H1 (cell line): ENCODE results near the gene SLC30A2. TPM values are rescaled to one million over a fixed set of nuclear protein-coding genes. Genes with fewer than 3 reads are reported as not detected.

Experiments used
- CTCF ChIA-PET: fragments of 300-600 bp; sonication (Branson Sonifier 250); formaldehyde crosslinking; loops from one replicate; lab custom pipeline; 2021; ENCODE audit not compliant: partially characterized antibody; lab: Charles Lee
- POLR2A ChIA-PET: fragments of 300-600 bp; sonication (Branson Sonifier 250); formaldehyde crosslinking; loops from one replicate; lab custom pipeline; 2021; ENCODE audit warnings: inconsistent platforms; ENCODE audit not compliant: partially characterized antibody; lab: Charles Lee
- DNase-seq, 2 experiments: peaks; one replicate each; pipeline versions ENCODE4 v3.0.0 to v3.0.0-alpha.2; 2010 to 2022; ENCODE audit warnings: low spot score in 2 of 2, low read depth in 1 of 2, mixed read lengths in 1 of 2
- FAIRE-seq: peaks from 2 replicates; lab custom pipeline; 2011; peaks lifted over from hg19 to GRCh38; lab: Jason Lieb, UNC
- H2AFZ ChIP-seq: 2 replicates; pipeline ENCODE4 v1.8.1; 2012; ENCODE audit warnings: low read length, inconsistent platforms
- H2AK5ac ChIP-seq: 2 replicates; pipeline ENCODE4 v1.6.1; 2013; ENCODE audit warnings: low read depth, low read length
- H2BK120ac ChIP-seq: replicated peaks from 2 replicates; pipeline ENCODE3; 2013; ENCODE audit warnings: low read depth, low read length, inconsistent platforms
- H2BK12ac ChIP-seq: 2 replicates; pipeline ENCODE4 v1.6.1; 2013; ENCODE audit warnings: low read depth, low read length
- H2BK15ac ChIP-seq: 2 replicates; pipeline ENCODE4 v1.6.1; 2013; ENCODE audit warnings: low read length
- H2BK20ac ChIP-seq: 2 replicates; pipeline ENCODE4 v1.6.1; 2013; ENCODE audit warnings: low read length
- H2BK5ac ChIP-seq: 2 replicates; pipeline ENCODE4 v1.6.1; 2013; ENCODE audit warnings: low read depth, low read length
- H3K14ac ChIP-seq: 2 replicates; pipeline ENCODE4 v1.6.1; 2013; ENCODE audit warnings: inconsistent platforms; ENCODE audit not compliant: insufficient read length
- H3K18ac ChIP-seq: 2 replicates; pipeline ENCODE4 v1.6.1; 2013; ENCODE audit warnings: low read length; ENCODE audit errors: extremely low read depth
- H3K23ac ChIP-seq: 2 replicates; pipeline ENCODE4 v1.6.1; 2013; ENCODE audit warnings: inconsistent platforms; ENCODE audit not compliant: insufficient read length
- H3K23me2 ChIP-seq: 2 replicates; pipeline ENCODE4 v1.6.1; 2013; ENCODE audit warnings: low read depth, low read length
- H3K27ac ChIP-seq: 2 replicates; pipeline ENCODE4 v1.6.1; 2011; ENCODE audit warnings: low read depth, low read length, inconsistent platforms
- H3K27me3 ChIP-seq, 4 experiments: replicated peaks in 1 of 4; 1 replicate in 1 of 4; 2 replicates in 3 of 4; pipeline versions ENCODE4 v1.6.1 to v1.8.1; 2011 to 2013; ENCODE audit warnings: low read length in 3 of 4, mild to moderate bottlenecking in 3 of 4, inconsistent platforms in 2 of 4, mixed read lengths in 2 of 4, moderate library complexity in 1 of 4; ENCODE audit not compliant: control insufficient read depth in 3 of 4, insufficient read depth in 3 of 4; ENCODE audit errors: extremely low read depth in 1 of 4
- H3K36me3 ChIP-seq, 4 experiments: 2 replicates each; pipeline versions ENCODE4 v1.6.1 to v1.8.1; 2011 to 2013; ENCODE audit warnings: mild to moderate bottlenecking in 4 of 4, low read length in 3 of 4, moderate library complexity in 2 of 4, control low read depth in 1 of 4, inconsistent platforms in 1 of 4; ENCODE audit not compliant: insufficient read depth in 4 of 4, control insufficient read depth in 2 of 4
- H3K4ac ChIP-seq: replicated peaks from 2 replicates; pipeline ENCODE3; 2013; ENCODE audit warnings: low read length, low read depth, mixed read lengths, inconsistent platforms; ENCODE audit not compliant: insufficient read length
- H3K4me1 ChIP-seq, 4 experiments: replicated peaks in 1 of 4; 1 replicate in 1 of 4; 2 replicates in 3 of 4; pipeline versions ENCODE4 v1.6.1 to v1.8.1; 2011 to 2013; ENCODE audit warnings: low read length in 3 of 4, inconsistent platforms in 2 of 4, mixed read lengths in 1 of 4; ENCODE audit not compliant: insufficient read depth in 4 of 4, control insufficient read depth in 3 of 4
- H3K4me2 ChIP-seq, 2 experiments: 2 replicates each; pipeline versions ENCODE4 v1.6.1 to v1.8.1; 2011 to 2013; ENCODE audit warnings: low read depth in 2 of 2, low read length in 2 of 2, control low read depth in 1 of 2, inconsistent platforms in 1 of 2, mild to moderate bottlenecking in 1 of 2; ENCODE audit not compliant: insufficient read depth in 1 of 2
- H3K4me3 ChIP-seq, 4 experiments: fragments of 200-600, 300-600 bp in 1 of 4; sonication (generic), shearing (Covaris generic), sonication (Bioruptor Twin) in 1 of 4; 2 replicates each; pipeline versions ENCODE4 v1.5.1 to v1.8.1; 2011 to 2016; ENCODE audit warnings: low read length in 4 of 4, low read depth in 3 of 4, control low read depth in 2 of 4, inconsistent platforms in 2 of 4, mild to moderate bottlenecking in 2 of 4, mixed read lengths in 1 of 4, moderate library complexity in 1 of 4; ENCODE audit not compliant: insufficient read depth in 2 of 4; ENCODE audit errors: extremely low read depth in 1 of 4
- H3K56ac ChIP-seq: replicated peaks from 2 replicates; pipeline ENCODE3; 2013; ENCODE audit warnings: low read depth, mild to moderate bottlenecking, mixed read lengths, low read length, inconsistent platforms; ENCODE audit not compliant: insufficient read length
- H3K79me1 ChIP-seq: 2 replicates; pipeline ENCODE4 v1.6.1; 2013; ENCODE audit warnings: low read depth, low read length, control low read depth
- H3K79me2 ChIP-seq, 2 experiments: 2 replicates each; pipeline versions ENCODE4 v1.6.1 to v1.8.1; 2012 to 2013; ENCODE audit warnings: low read length in 2 of 2, mild to moderate bottlenecking in 2 of 2, inconsistent platforms in 1 of 2; ENCODE audit not compliant: insufficient read depth in 2 of 2, control insufficient read depth in 1 of 2
- H3K9ac ChIP-seq, 4 experiments: replicated peaks in 1 of 4; 1 replicate in 1 of 4; 2 replicates in 3 of 4; pipeline versions ENCODE4 v1.6.1 to v1.8.1; 2011 to 2013; ENCODE audit warnings: low read depth in 3 of 4, low read length in 3 of 4, control low read depth in 2 of 4, mild to moderate bottlenecking in 2 of 4, moderate library complexity in 2 of 4, inconsistent platforms in 1 of 4; ENCODE audit errors: extremely low read depth in 1 of 4
- H3K9me3 ChIP-seq, 2 experiments: 2 replicates each; pipeline versions ENCODE4 v1.6.1 to v1.8.1; 2012 to 2013; ENCODE audit warnings: mild to moderate bottlenecking in 2 of 2, moderate library complexity in 2 of 2, control low read depth in 1 of 2, inconsistent platforms in 1 of 2, low read depth in 1 of 2, low read length in 1 of 2, mixed read lengths in 1 of 2; ENCODE audit not compliant: insufficient read depth in 2 of 2
- H4K20me1 ChIP-seq, 2 experiments: replicated peaks in 1 of 2; 2 replicates each; pipeline versions ENCODE3 to v1.8.1; 2011 to 2013; ENCODE audit warnings: inconsistent platforms in 2 of 2, low read length in 2 of 2, mild to moderate bottlenecking in 1 of 2; ENCODE audit not compliant: insufficient read depth in 2 of 2, control insufficient read depth in 1 of 2
- H4K5ac ChIP-seq: 2 replicates; pipeline ENCODE4 v1.6.1; 2013; ENCODE audit warnings: low read length, low read depth, mixed read lengths, inconsistent platforms; ENCODE audit not compliant: insufficient read length
- H4K8ac ChIP-seq: 2 replicates; pipeline ENCODE4 v1.8.0; 2013; ENCODE audit warnings: mild to moderate bottlenecking, moderate library complexity, low read length, inconsistent platforms; ENCODE audit not compliant: insufficient read depth; ENCODE audit errors: extremely low read depth
- H4K91ac ChIP-seq: replicated peaks from 2 replicates; pipeline ENCODE3; 2013; ENCODE audit warnings: low read length, mixed read lengths, inconsistent platforms; ENCODE audit not compliant: insufficient read length
- ASH2L ChIP-seq: fragments of 200-600, 300-600 bp; sonication (generic); IDR thresholded peaks from one replicate; pipeline ENCODE4 v1.7.1; 2017; ENCODE audit warnings: low read length
- CBX8 ChIP-seq: fragments of 300-800, 300-1000 bp; sonication (generic); IDR thresholded peaks from 2 replicates; pipeline ENCODE4 v1.7.1; 2016; ENCODE audit warnings: low read depth, low read length, borderline replicate concordance
- E2F6 ChIP-seq: IDR thresholded peaks from 2 replicates; pipeline ENCODE4 v1.6.1; 2012; ENCODE audit warnings: inconsistent platforms
- HDAC6 ChIP-seq: IDR thresholded peaks from one replicate; pipeline ENCODE4 v1.7.1; 2012; ENCODE audit warnings: low read depth, mild to moderate bottlenecking, inconsistent platforms, low read length, moderate library complexity
- JUN ChIP-seq: IDR thresholded peaks from 2 replicates; pipeline ENCODE4 v1.6.1; 2011; ENCODE audit warnings: low read depth, mild to moderate bottlenecking, improper control_type of control experiment, low read length
- KDM4A ChIP-seq: IDR thresholded peaks from one replicate; pipeline ENCODE4 v1.7.1; 2012; ENCODE audit warnings: low read depth, mild to moderate bottlenecking, moderate library complexity, low read length, inconsistent platforms; ENCODE audit not compliant: severe bottlenecking
- MAX ChIP-seq: IDR thresholded peaks from 2 replicates; pipeline ENCODE4 v1.6.1; 2012; ENCODE audit warnings: inconsistent platforms
- NRF1 ChIP-seq: IDR thresholded peaks from 2 replicates; pipeline ENCODE4 v1.6.1; 2011; ENCODE audit warnings: mild to moderate bottlenecking, low read depth, low read length, improper control_type of control experiment
- POLR2AphosphoS5 ChIP-seq: IDR thresholded peaks from 2 replicates; pipeline ENCODE4 v1.6.1; 2011; ENCODE audit warnings: low read depth, low read length
- SIN3A ChIP-seq, 2 experiments: IDR thresholded peaks in 1 of 2; conservative IDR thresholded peaks in 1 of 2; 2 replicates each; pipeline ENCODE4 v1.6.1; 2011 to 2012; ENCODE audit warnings: low read length in 2 of 2, improper control_type of control experiment in 1 of 2, low read depth in 1 of 2, mild to moderate bottlenecking in 1 of 2
- WGBS, 2 experiments: shearing (Covaris generic) in 1 of 2; methylation state at CpG; one replicate each; pipeline versions ENCODE4 v1.1.6 to v1.1.7; 2013 to 2015; ENCODE audit warnings: low lambda C conversion rate in 2 of 2, mixed read lengths in 2 of 2, inconsistent platforms in 1 of 2, low coverage in 1 of 2, missing lambda C conversion rate in 1 of 2; ENCODE audit not compliant: insufficient replicate concordance in 2 of 2, insufficient coverage in 1 of 2, insufficient read length in 1 of 2; ENCODE audit errors: extremely low coverage in 1 of 2, missing lambda C conversion rate in 1 of 2; 5-methylcytosine and 5-hydroxymethylcytosine counted together
- polyA plus RNA-seq, 7 experiments: library from polyadenylated mRNA; depleted of rRNA in 3 of 7; stranded (reverse) in 5 of 7; unstranded in 2 of 7; fragments of >200 nt in 5 of 7; fragments of 200-250 nt in 2 of 7; gene quantifications; 1 replicate in 5 of 7; 2 replicates in 1 of 7; 4 replicates in 1 of 7; pipeline versions ENCODE4 v1.2.1 to v1.2.3, GENCODE V29; 2011 to 2013; ENCODE audit warnings: missing spikeins in 2 of 7, mixed read lengths in 2 of 7
- total RNA-seq: library from RNA; stranded (reverse); fragmentation: NEBNext Ultra II Directional; extraction: Animal tissue kit (Norgen Biotek cat#: 25700); gene quantifications from 2 replicates; pipeline ENCODE4 v1.2.1, GENCODE V29; 2021

SLC30A2 gene
- total and polyA plus RNA-seq, 2 of the 8 experiments (the other 6 are each of a cell fraction or from before 2014, with no cell fraction given): 0.19 to 0.76 TPM

GRCh38 chr1:26020941-26021646 lies 24.8 kb downstream of the SLC30A2 start:
- Histone ChIP-seq H3K79me2 (no peaks in the 10 kb centered on the region), H4K8ac (no peak overlapping the region; the same call in 1 of the 2 replicates), H2BK15ac (peak overlapping the region; percentile 95; the same call in 1 of the 2 replicates), H3K27me3 (no peaks in the 10 kb centered on the region), H3K23me2 (peaks cover 3% of the 10 kb centered on the region; the same call in 1 of the 2 replicates), H4K20me1 (no peaks in the 10 kb centered on the region), H3K18ac (no peak overlapping the region; the same call in 1 of the 2 replicates), H4K91ac (peak overlapping the region; percentile 31), H2BK20ac (no peak overlapping the region), H3K14ac (no peak overlapping the region), H3K36me3 (no peaks in the 10 kb centered on the region), H3K9me3 (no peaks in the 10 kb centered on the region), H3K4me1 (peaks cover 0 to 19% (median 12%) of the 10 kb centered on the region in 4 experiments; a peak in 6 of 7 replicates), H2AK5ac (peak overlapping the region; percentile 85), H3K4me3 (peak overlapping the region in 1 of 4 experiments; percentile 55; a peak in 2 of 8 replicates), H3K27ac (no peak overlapping the region), H2BK5ac (peak overlapping the region; percentile 32; the same call in 1 of the 2 replicates), H3K56ac (no peak overlapping the region), H2AFZ (no peak overlapping the region), H3K9ac (no peak overlapping the region), H3K4me2 (peak overlapping the region; percentile 17 to 74; a peak in 2 of 4 replicates), H3K79me1 (no peaks in the 10 kb centered on the region), H3K23ac (no peak overlapping the region), H4K5ac (no peak overlapping the region), H3K4ac (no peak overlapping the region), H2BK120ac (no peak overlapping the region), H2BK12ac (0 out of 2 replicates have a peak overlapping the region, but pooled peaks have one; percentile 50)
- FAIRE-seq (no peak), DNase-seq (no peak)
- ChIA-PET POLR2A (interaction anchor here (0.6 to 1.9 kb wide), 4 partner anchors 8 to 126 kb away, joined by 4 to 5 read pairs (median 4); no protein-coding TSS in a partner anchor), CTCF (interaction anchor here (0.9 to 6.4 kb wide), 9 partner anchors 8 to 211 kb away, joined by 3 to 46 read pairs (median 10); partner anchors contain the start of gene PAFAH2)
- WGBS, 2 experiments: 82% methylated on average over 5 of the region's 6 CpGs; no CpG with 5 or more reads in 1 of the 2 experiments
- no peak for TF ChIP-seq ASH2L
- no peak for TF ChIP-seq JUN
- TF ChIP-seq POLR2AphosphoS5: no peak
- no peak for TF ChIP-seq E2F6
- TF ChIP-seq KDM4A: peak; percentile 5
- TF ChIP-seq HDAC6: no peak
- TF ChIP-seq CBX8: no peak
- no peak for TF ChIP-seq NRF1
- peak in 1 of 2 experiments; percentile 56; a peak in 1 of 4 replicates for TF ChIP-seq SIN3A (conservative IDR thresholded peaks at IDR 0.05 in 1 of 2, IDR thresholded peaks at IDR 0.05 in 1 of 2; ENCODE audit: low read depth in 1 of 2, low read length in 2 of 2)
- no peak for TF ChIP-seq MAX
